Stomach (tissue), 9 donors: ENCODE results near the gene EEA1. TPM values are rescaled to one million over a fixed set of nuclear protein-coding genes. Genes with fewer than 3 reads are reported as not detected.

Experiments
- DNase-seq, 2 donors: peaks; one replicate each; pipeline versions ENCODE4 v3.0.0 to v3.0.0-alpha.2; 2013 to 2019
- H3K27ac ChIP-seq, 5 donors: fragments of 200-600 bp in 4 of 5; sonication (generic) in 4 of 5; one replicate each; pipeline ENCODE4 v1.5.1; 2013 to 2019; ENCODE audit warnings: mild to moderate bottlenecking in 1 of 5, moderate library complexity in 1 of 5
- H3K27me3 ChIP-seq, 3 donors: fragments of 200-600 bp; sonication (generic); one replicate each; pipeline ENCODE4 v1.5.1; 2017 to 2019; ENCODE audit warnings: mixed run types in 1 of 3
- H3K36me3 ChIP-seq, 4 donors: fragments of 200-600 bp; sonication (generic); 1 replicate in 3 of 4; 2 replicates in 1 of 4; pipeline ENCODE4 v1.5.1; 2016 to 2019
- H3K4me1 ChIP-seq, 4 donors: fragments of 200-600 bp; sonication (generic); one replicate each; pipeline ENCODE4 v1.5.1; 2016 to 2019
- H3K4me3 ChIP-seq, 4 donors: fragments of 200-600 bp; sonication (generic) in 3 of 4; one replicate each; pipeline ENCODE4 v1.5.1; 2016 to 2019; ENCODE audit warnings: mild to moderate bottlenecking in 1 of 4
- H3K9me3 ChIP-seq, 4 donors: fragments of 200-600 bp; sonication (generic); one replicate each; pipeline ENCODE4 v1.5.1; 2016 to 2019
- CTCF ChIP-seq, 7 experiments: fragments of 450-650 bp in 4 of 7; fragments of 200-600 bp in 3 of 7; sonication (generic) in 3 of 7; IDR thresholded peaks; one replicate each; pipeline ENCODE4 v1.5.1; 2016 to 2019; ENCODE audit warnings: antibody characterized with exemption in 7 of 7, control low read depth in 2 of 7, mild to moderate bottlenecking in 1 of 7
- EP300 ChIP-seq: sonication (generic); formaldehyde crosslinking; IDR thresholded peaks from one replicate; pipeline ENCODE4 v1.6.1; 2017; ENCODE audit warnings: antibody characterized with exemption
- POLR2A ChIP-seq, 4 donors: fragments of 450-650 bp; IDR thresholded peaks; one replicate each; pipeline ENCODE4 v1.6.1; 2016; ENCODE audit warnings: antibody characterized with exemption in 4 of 4, control low read depth in 2 of 4, mild to moderate bottlenecking in 1 of 4, moderate library complexity in 1 of 4
- POLR2AphosphoS5 ChIP-seq, 3 donors: sonication (generic); formaldehyde crosslinking; IDR thresholded peaks; one replicate each; pipeline ENCODE4 v1.6.1; 2016; ENCODE audit warnings: antibody characterized with exemption in 3 of 3
- WGBS, 5 donors: extraction: QIAGEN DNeasy Blood & Tissue Kit in 3 of 5; methylation state at CpG; one replicate each; pipeline versions ENCODE4 v1.1.5 to v1.1.7; 2013 to 2018; 5-methylcytosine and 5-hydroxymethylcytosine counted together
- intact Hi-C: fragments of 100-400 bp; cut with DNase I; formaldehyde crosslinking; loops from one replicate; pipeline ENCODE4 v1.15.1; 2023; ENCODE audit warnings: low total_unique reads
- polyA plus RNA-seq, 3 donors: library from polyadenylated mRNA; stranded (reverse); fragments of 200-250 nt; gene quantifications; one replicate each; pipeline ENCODE4 v1.2.3, GENCODE V29; 2013
- total RNA-seq, 5 donors: library from RNA; depleted of rRNA; stranded (reverse); fragments of >200 nt; gene quantifications; one replicate each; pipeline versions ENCODE4 v1.1.0 to v1.2.3, GENCODE V29; 2014 to 2016
- donor health status: healthy with polysubstance abuse.
- donor health status: Bipolar disorder and iron deficiency.
- donor health status: healthy.

The EEA1 gene
- total and polyA plus RNA-seq, 8 donors, result 2.0 to 24.2 (median 10.8) TPM

- intact Hi-C loops, result no loop called here
- Histone ChIP-seq H3K27me3 (no peaks in the 10 kb centered on the region), H3K9me3 (no peaks in the 10 kb centered on the region), H3K4me1 (peaks cover 0 to 10% (median 2%) of the 10 kb centered on the region in 4 donors), H3K4me3 (no peak overlapping the region), H3K36me3 (no peaks in the 10 kb centered on the region), H3K27ac (no peak overlapping the region)
- 87 to 94% (median 90%) methylated on average over 7 of the region's 7 CpGs for WGBS, 5 donors
- no peak for TF ChIP-seq POLR2A (IDR thresholded peaks at IDR 0.05)
- DNase-seq, result no peak
Observed at GRCh38 chr12:92737855-92738850, 190.9 kb downstream of the EEA1 start.

- Histone ChIP-seq H3K4me1 (peaks cover 0 to 10% (median 2%) of the 10 kb centered on the region in 4 donors), H3K4me3 (no peak overlapping the region), H3K27me3 (no peaks in the 10 kb centered on the region), H3K36me3 (no peaks in the 10 kb centered on the region), H3K9me3 (no peaks in the 10 kb centered on the region), H3K27ac (no peak overlapping the region)
- WGBS, 5 donors, result 44 to 69% (median 53%) methylated on average over 6 of the region's 6 CpGs
- TF ChIP-seq EP300, result no peak
- no peak for TF ChIP-seq CTCF (IDR thresholded peaks at IDR 0.05)
- TF ChIP-seq POLR2AphosphoS5 (IDR thresholded peaks at IDR 0.05), result no peak
- no peak for TF ChIP-seq POLR2A (IDR thresholded peaks at IDR 0.05)
- no peak for DNase-seq
- intact Hi-C loops, result no loop called here
Observed at GRCh38 chr12:92736605-92737004, 192.5 kb downstream of the EEA1 start.

GRCh38 chr12:92735131-92735721 is 193.9 kb downstream of the EEA1 start:
- DNase-seq, result peak in 1 of 2 donors; percentile 76

GRCh38 chr12:92733661-92734060 is 195.4 kb downstream of the EEA1 start:
- no peak for TF ChIP-seq EP300
- no peak for TF ChIP-seq CTCF (IDR thresholded peaks at IDR 0.05)
- no peak for TF ChIP-seq POLR2AphosphoS5 (IDR thresholded peaks at IDR 0.05)
- no peak for TF ChIP-seq POLR2A (IDR thresholded peaks at IDR 0.05)
- DNase-seq, result no peak
- Histone ChIP-seq H3K36me3 (no peaks in the 10 kb centered on the region), H3K4me1 (peaks cover 0 to 10% (median 2%) of the 10 kb centered on the region in 4 donors), H3K9me3 (no peaks in the 10 kb centered on the region), H3K27me3 (no peaks in the 10 kb centered on the region), H3K27ac (no peak overlapping the region), H3K4me3 (no peak overlapping the region)
- 58 to 66% (median 63%) methylated on average over 3 of the region's 3 CpGs for WGBS, 5 donors
- intact Hi-C loops, result no loop called here

More at GRCh38 chr12:92735131-92735721, 193.9 kb downstream of the EEA1 start:
- peak overlapping the region in 3 of 5 donors; percentile 26 to 47 (median 44) for H3K27ac ChIP-seq
- peaks cover 0 to 10% (median 2%) of the 10 kb centered on the region in 4 donors for H3K4me1 ChIP-seq
- WGBS, 5 donors, result 24 to 46% (median 37%) methylated on average over 3 of the region's 3 CpGs
- no peaks in the 10 kb centered on the region for H3K9me3 ChIP-seq
- no peaks in the 10 kb centered on the region for H3K27me3 ChIP-seq
- intact Hi-C loops, result no loop called here
- no peaks in the 10 kb centered on the region for H3K36me3 ChIP-seq
- TF ChIP-seq CTCF (IDR thresholded peaks at IDR 0.05), result no peak
- no peak for TF ChIP-seq EP300
- TF ChIP-seq POLR2AphosphoS5 (IDR thresholded peaks at IDR 0.05), result peak in 2 of 3 donors; percentile 6 to 8
- TF ChIP-seq POLR2A (IDR thresholded peaks at IDR 0.05), result no peak
- no peak overlapping the region for H3K4me3 ChIP-seq
